COLO668 (cell line): ENCODE data around the gene CPLX4.

Experiments used
- DNase-seq: peaks from one replicate; lab custom pipeline; 2025; ENCODE audit not compliant: unreplicated experiment; lab: John Stamatoyannopoulos, UW

The CPLX4 gene

GRCh38 chr18:59318460-59319050 lies at the start of gene CPLX4:
Gene CPLX4 (minus strand): TSS chr18:59318649. CDS start chr18:59318462, 187 bp downstream.
- no peak for DNase-seq

GRCh38 chr18:59360381-59360780 lies 41.9 kb upstream of the CPLX4 start:
- no peak for DNase-seq

GRCh38 chr18:59359576-59359952 lies 41.1 kb upstream of the CPLX4 start:
- DNase-seq = no peak

- peak; percentile 98 for DNase-seq
Measured at GRCh38 chr18:59358712-59359575, 40.5 kb upstream of the CPLX4 start, which contains the start of gene LMAN1. Gene LMAN1 (minus strand): TSS chr18:59359265. CDS start chr18:59359244, 21 bp downstream.

GRCh38 chr18:59358414-59358711 lies 39.9 kb upstream of the CPLX4 start:
- no peak for DNase-seq

- no peak for DNase-seq
Measured at GRCh38 chr18:59357928-59358327, 39.5 kb upstream of the CPLX4 start.

GRCh38 chr18:59354731-59355130 lies 36.3 kb upstream of the CPLX4 start:
- no peak for DNase-seq

- DNase-seq = peak; percentile 30
Measured at GRCh38 chr18:59353079-59353680, 34.7 kb upstream of the CPLX4 start.

GRCh38 chr18:59352250-59352855 lies 33.9 kb upstream of the CPLX4 start:
- DNase-seq = no peak

- no peak for DNase-seq
Measured at GRCh38 chr18:59345556-59345955, 27.1 kb upstream of the CPLX4 start.

- DNase-seq = no peak
Measured at GRCh38 chr18:59344996-59345395, 26.5 kb upstream of the CPLX4 start.

GRCh38 chr18:59343926-59344325 lies 25.5 kb upstream of the CPLX4 start:
- no peak for DNase-seq

- no peak for DNase-seq
Measured at GRCh38 chr18:59340817-59341216, 22.4 kb upstream of the CPLX4 start.

- no peak for DNase-seq
Measured at GRCh38 chr18:59340312-59340711, 21.9 kb upstream of the CPLX4 start.

GRCh38 chr18:59332986-59333385 lies 14.5 kb upstream of the CPLX4 start:
- DNase-seq = no peak

- no peak for DNase-seq
Measured at GRCh38 chr18:59328683-59329082, 10.2 kb upstream of the CPLX4 start.

- DNase-seq = no peak
Measured at GRCh38 chr18:59325965-59326364, 7.5 kb upstream of the CPLX4 start.

- no peak for DNase-seq
Measured at GRCh38 chr18:59324623-59324971, 6.1 kb upstream of the CPLX4 start.

GRCh38 chr18:59323931-59324622 lies 5.6 kb upstream of the CPLX4 start:
- DNase-seq = no peak

GRCh38 chr18:59311631-59312030 lies 6.8 kb downstream of the CPLX4 start:
- DNase-seq = no peak

- DNase-seq = no peak
Measured at GRCh38 chr18:59308938-59309260, 9.6 kb downstream of the CPLX4 start.
